NCI-H1092 treated with DMSO at 0.1 percent for 48 hours (cell line): ENCODE measurements around the gene SMARCAD1.
"Not testable (repeated sequence)": the region's sequence is repeated elsewhere in the genome, so short reads cannot be mapped to it uniquely, and the experiment has no call there.

Source experiments
- DNase-seq: peaks from one replicate; lab custom pipeline; 2025; lab: John Stamatoyannopoulos, UW

Gene SMARCAD1

GRCh38 chr4:94298725-94299252 lies 91.1 kb downstream of the SMARCAD1 start:
- no peak for DNase-seq

GRCh38 chr4:94302191-94302590 lies 94.5 kb downstream of the SMARCAD1 start:
- DNase-seq, result no peak

GRCh38 chr4:94304365-94304971 lies 96.8 kb downstream of the SMARCAD1 start:
- peak; percentile 6 for DNase-seq

GRCh38 chr4:94305466-94306225 lies 98.0 kb downstream of the SMARCAD1 start:
- no peak for DNase-seq

- no peak for DNase-seq
Measured at GRCh38 chr4:94306713-94307112, 99.0 kb downstream of the SMARCAD1 start.

- DNase-seq, result no peak
Measured at GRCh38 chr4:94307231-94307871, 99.7 kb downstream of the SMARCAD1 start.

GRCh38 chr4:94319927-94320326 lies 112.3 kb downstream of the SMARCAD1 start:
- DNase-seq, result not testable (repeated sequence)

GRCh38 chr4:94325835-94326234 lies 118.2 kb downstream of the SMARCAD1 start:
- DNase-seq, result no peak

- DNase-seq, result no peak
Measured at GRCh38 chr4:94329933-94330332, 122.3 kb downstream of the SMARCAD1 start.

- no peak for DNase-seq
Measured at GRCh38 chr4:94332983-94333590, 125.4 kb downstream of the SMARCAD1 start.

GRCh38 chr4:94333866-94334265 lies 126.2 kb downstream of the SMARCAD1 start:
- no peak for DNase-seq

GRCh38 chr4:94334476-94334875 lies 126.8 kb downstream of the SMARCAD1 start:
- DNase-seq, result no peak

- DNase-seq, result no peak
Measured at GRCh38 chr4:94334962-94335361, 127.3 kb downstream of the SMARCAD1 start.

GRCh38 chr4:94336303-94336702 lies 128.6 kb downstream of the SMARCAD1 start:
- DNase-seq, result no peak

GRCh38 chr4:94336791-94337190 lies 129.1 kb downstream of the SMARCAD1 start:
- DNase-seq, result not testable (repeated sequence)

GRCh38 chr4:94338681-94339351 lies 131.2 kb downstream of the SMARCAD1 start:
- no peak for DNase-seq

- no peak for DNase-seq
Measured at GRCh38 chr4:94339779-94340178, 132.1 kb downstream of the SMARCAD1 start.
